Activated CD8-positive, alpha-beta T cell treated with anti-CD3 and anti-CD28 coated beads, Interleukin-2, amount 10 ng/mL, durations not matched to agents 7 days and 5 days (primary cell): ENCODE results near the gene LRRC1. TPM values are rescaled to one million over a fixed set of nuclear protein-coding genes. Genes with fewer than 3 reads are reported as not detected.

Experiments
- ATAC-seq: fragments of 150-1000 bp; cut with Tn5 transposase; one replicate; pipeline ENCODE4 v1.10.0; 2021; ENCODE audit warnings: moderate library complexity
- CTCF ChIA-PET: fragments of 350-600 bp; sonication (Branson Sonifier 250); formaldehyde crosslinking; loops from one replicate; lab custom pipeline; 2021; ENCODE audit warnings: antibody characterized with exemption; lab: Charles Lee
- POLR2A ChIA-PET: fragments of 350-600 bp; sonication (Branson Sonifier 250); formaldehyde crosslinking; loops from one replicate; lab custom pipeline; 2021; ENCODE audit warnings: antibody characterized with exemption; lab: Charles Lee
- DNase-seq: peaks from one replicate; pipeline ENCODE4 v3.0.0-alpha.2; 2020
- H3K27ac Mint-ChIP-seq: one replicate; pipeline ENCODE4 v1.8.0; 2021; ENCODE audit warnings: mild to moderate bottlenecking, mixed read lengths
- H3K27me3 Mint-ChIP-seq: one replicate; pipeline ENCODE4 v1.8.0; 2021; ENCODE audit warnings: low read depth, mixed read lengths
- H3K36me3 Mint-ChIP-seq: one replicate; pipeline ENCODE4 v1.8.0; 2021; ENCODE audit warnings: low read depth, mixed read lengths
- H3K4me1 Mint-ChIP-seq: one replicate; pipeline ENCODE4 v1.8.0; 2021; ENCODE audit warnings: low read depth, mixed read lengths
- H3K4me3 Mint-ChIP-seq: one replicate; pipeline ENCODE4 v1.8.0; 2021; ENCODE audit warnings: mild to moderate bottlenecking, mixed read lengths
- H3K9me3 Mint-ChIP-seq: one replicate; pipeline ENCODE4 v1.8.0; 2022; ENCODE audit warnings: mixed read lengths; ENCODE audit not compliant: insufficient read depth
- total RNA-seq, 2 experiments: library from RNA; stranded (reverse); gene quantifications; one replicate each; pipeline ENCODE4 v1.2.3, GENCODE V29; 2021

Gene LRRC1
- total RNA-seq, 2 experiments from 2014 or later: 3.6 to 4.2 TPM

DNA sequence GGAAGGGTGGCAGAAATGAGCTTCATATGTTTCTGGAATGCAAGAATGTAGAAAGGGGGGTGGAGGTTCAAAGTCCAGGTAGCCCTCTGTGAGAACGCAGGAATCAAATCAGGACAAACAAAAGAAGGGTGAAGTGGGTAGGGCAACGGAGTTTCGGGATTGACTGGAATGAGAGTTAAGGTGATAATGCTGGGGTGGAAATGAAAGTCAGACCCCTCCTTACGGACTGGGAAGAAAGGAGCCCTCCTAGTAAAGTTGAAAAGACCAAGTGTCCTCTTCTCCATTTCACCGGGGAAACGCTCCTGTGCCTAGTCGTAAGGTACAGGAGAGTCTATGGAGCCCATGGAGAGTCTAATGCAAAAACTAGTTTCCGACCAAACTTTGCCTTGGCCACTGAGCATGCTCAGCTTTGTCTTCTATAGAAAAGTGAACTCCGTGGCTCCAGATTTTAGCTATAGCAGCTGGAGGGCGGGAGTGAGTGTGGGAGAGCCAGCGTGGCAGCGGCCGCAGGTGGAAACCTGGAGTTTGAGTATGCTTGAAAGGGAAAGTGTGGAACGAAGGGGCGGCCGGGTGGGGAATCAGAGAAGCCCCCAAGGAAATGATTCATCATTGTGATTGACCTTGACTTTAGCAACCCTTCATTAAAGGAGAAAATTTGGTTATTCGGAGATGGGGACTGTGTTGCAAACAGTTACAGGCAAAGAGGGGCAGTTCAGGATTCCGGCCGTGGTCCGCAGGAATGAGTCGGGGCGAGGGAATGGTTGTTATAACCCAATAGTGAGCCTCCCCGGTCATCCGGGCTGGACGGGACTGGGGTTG is 1.3 kb upstream of the LRRC1 start:
- CTCF ChIA-PET: interaction anchor here (1.3 to 6.0 kb wide), 4 partner anchors 52 to 162 kb away, joined by 3 to 31 read pairs (median 15); no protein-coding TSS in a partner anchor
- peak overlapping the region; percentile 98 for H3K4me3 Mint-ChIP-seq
- H3K9me3 Mint-ChIP-seq: no peaks in the 10 kb centered on the region
- peak overlapping the region; percentile 86 for H3K27ac Mint-ChIP-seq
- ATAC-seq (no peak), DNase-seq (peak; percentile 50)
- peaks cover 3% of the 10 kb centered on the region for H3K36me3 Mint-ChIP-seq
- H3K4me1 Mint-ChIP-seq: peaks cover 27% of the 10 kb centered on the region
- H3K27me3 Mint-ChIP-seq: peaks cover 43% of the 10 kb centered on the region
- POLR2A ChIA-PET: no interaction called here

DNA sequence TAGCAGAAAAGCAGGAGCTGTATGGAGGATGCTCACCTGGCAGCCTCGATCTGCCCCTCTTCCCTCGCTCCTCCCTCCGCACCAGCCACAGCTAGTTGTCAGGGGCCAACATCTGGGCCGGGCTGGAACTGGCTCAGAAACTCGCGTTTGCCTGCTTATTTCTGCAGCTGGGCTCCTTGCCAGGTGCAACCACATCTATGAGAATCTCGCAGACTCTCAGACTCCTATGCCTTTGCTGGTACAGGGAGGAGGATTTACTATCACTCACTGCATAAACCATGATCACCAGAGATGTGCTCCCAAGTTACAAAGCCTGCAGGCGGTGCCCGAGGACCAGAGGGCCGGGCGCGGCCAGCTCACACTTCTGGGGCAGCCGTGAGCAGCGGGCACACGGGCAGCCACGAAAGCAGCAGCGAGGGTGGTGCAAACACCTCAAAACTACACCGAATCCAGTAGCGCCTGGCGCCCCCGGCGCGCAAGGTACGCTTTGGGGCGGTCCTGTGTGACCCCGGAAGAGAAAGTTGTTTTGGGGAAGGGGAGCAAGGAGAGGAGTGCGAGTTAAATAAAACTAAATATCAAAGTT is 577 bp upstream of the LRRC1 start:
- DNase-seq: peak; percentile 67
- peaks cover 45% of the 10 kb centered on the region for H3K27me3 Mint-ChIP-seq
- ATAC-seq: peak; percentile 61
- ChIA-PET CTCF (interaction anchor here (1.3 to 6.0 kb wide), 5 partner anchors 52 to 162 kb away, joined by 3 to 31 read pairs (median 10); no protein-coding TSS in a partner anchor), POLR2A (no interaction called here)
- H3K4me3 Mint-ChIP-seq: peak overlapping the region; percentile 98
- H3K36me3 Mint-ChIP-seq: peaks cover 3% of the 10 kb centered on the region
- H3K9me3 Mint-ChIP-seq: no peaks in the 10 kb centered on the region
- H3K27ac Mint-ChIP-seq: peak overlapping the region; percentile 86
- peaks cover 27% of the 10 kb centered on the region for H3K4me1 Mint-ChIP-seq

DNA sequence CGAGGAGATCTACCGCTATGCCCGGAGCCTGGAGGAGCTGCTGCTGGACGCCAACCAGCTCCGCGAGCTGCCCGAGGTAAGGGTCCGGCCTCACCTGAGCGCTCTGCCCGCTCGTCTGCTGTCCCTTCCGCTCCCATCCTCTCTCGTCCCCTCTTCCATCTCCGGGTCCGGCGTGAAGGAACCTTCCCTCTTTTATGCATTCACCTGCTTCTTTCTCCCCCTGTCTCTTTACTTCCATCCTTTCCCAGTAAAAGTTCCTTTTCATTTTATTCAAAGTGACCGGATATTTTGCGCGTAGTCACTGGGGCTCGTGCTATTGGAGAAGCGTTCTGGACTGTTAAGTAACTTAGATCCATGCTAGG is 516 bp downstream of the LRRC1 start:
- peaks cover 27% of the 10 kb centered on the region for H3K4me1 Mint-ChIP-seq
- H3K4me3 Mint-ChIP-seq: peak overlapping the region; percentile 98
- POLR2A ChIA-PET: interaction anchor here (1.0 to 1.1 kb wide), 2 partner anchors 54 to 59 kb away, joined by 3 to 4 read pairs; no protein-coding TSS in a partner anchor
- no peak for ATAC-seq
- peaks cover 3% of the 10 kb centered on the region for H3K36me3 Mint-ChIP-seq
- H3K27ac Mint-ChIP-seq: peak overlapping the region; percentile 24
- CTCF ChIA-PET: interaction anchor here (0.7 to 6.0 kb wide), 5 partner anchors 60 to 161 kb away, joined by 3 to 31 read pairs (median 5); no protein-coding TSS in a partner anchor
- no peak for DNase-seq
- peaks cover 45% of the 10 kb centered on the region for H3K27me3 Mint-ChIP-seq
- H3K9me3 Mint-ChIP-seq: no peaks in the 10 kb centered on the region

DNA sequence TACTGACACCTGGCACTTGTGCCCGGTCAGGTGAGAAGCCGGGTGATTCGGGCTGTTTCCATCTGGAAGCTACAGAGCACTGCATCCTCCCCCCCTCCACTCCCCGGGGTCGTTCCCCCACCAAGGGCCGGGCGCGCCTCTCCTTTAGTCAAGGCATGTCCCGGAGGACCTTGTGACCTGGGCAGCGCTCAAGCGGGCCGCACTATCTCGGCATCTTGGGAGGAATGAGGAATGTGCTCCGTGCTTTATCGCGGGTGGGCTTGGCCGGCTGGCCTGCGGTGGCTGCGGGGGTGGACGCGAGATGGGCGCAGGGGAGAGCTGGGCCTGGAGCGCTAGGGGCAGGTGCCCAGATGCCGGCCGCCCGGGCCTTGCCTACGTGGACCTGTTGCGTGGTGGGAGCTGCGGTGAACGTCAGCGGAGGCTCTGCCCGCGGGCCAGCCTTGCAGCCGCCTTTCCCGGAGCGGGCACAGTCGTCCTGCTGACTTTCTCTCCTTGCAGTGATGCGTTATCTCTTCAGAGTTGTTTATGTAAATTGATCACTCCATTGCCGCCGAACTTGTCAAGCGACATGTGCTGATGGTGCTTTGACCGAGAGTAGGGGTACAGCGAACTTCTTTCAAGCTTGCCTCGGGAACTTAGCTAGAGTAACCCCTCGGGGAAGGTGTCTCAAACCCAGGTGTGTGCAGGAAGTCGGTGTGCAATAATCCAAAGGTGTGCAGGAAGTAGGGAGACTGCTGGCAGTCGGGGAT is 1.1 kb downstream of the LRRC1 start:
- H3K27me3 Mint-ChIP-seq: peaks cover 44% of the 10 kb centered on the region
- peak overlapping the region; percentile 98 for H3K4me3 Mint-ChIP-seq
- ChIA-PET POLR2A (interaction anchor here (1.0 to 1.1 kb wide), 2 partner anchors 54 to 59 kb away, joined by 3 to 4 read pairs; no protein-coding TSS in a partner anchor), CTCF (interaction anchor here (5.5 to 6.0 kb wide), 2 partner anchors 60 to 66 kb away, joined by 20 to 31 read pairs; no protein-coding TSS in a partner anchor)
- peaks cover 27% of the 10 kb centered on the region for H3K4me1 Mint-ChIP-seq
- no peak overlapping the region for H3K27ac Mint-ChIP-seq
- H3K9me3 Mint-ChIP-seq: no peaks in the 10 kb centered on the region
- H3K36me3 Mint-ChIP-seq: peaks cover 3% of the 10 kb centered on the region
- ATAC-seq: no peak
- no peak for DNase-seq

DNA sequence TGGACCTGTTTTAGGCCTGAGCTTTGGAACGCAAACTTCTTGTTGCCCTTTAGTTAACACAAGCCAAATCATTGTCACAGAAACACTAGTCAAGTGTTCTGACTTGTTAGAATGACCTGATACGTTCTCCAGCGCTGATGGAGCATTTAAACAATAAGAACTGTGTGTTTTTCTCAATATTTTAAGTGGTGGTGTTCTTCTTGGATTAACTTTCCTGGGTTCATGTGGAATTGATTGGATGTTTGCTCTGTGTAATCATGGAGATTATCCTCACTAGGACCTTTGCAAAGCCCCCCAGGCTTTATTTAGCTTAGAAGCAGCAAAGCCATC is 1.6 kb downstream of the LRRC1 start:
- H3K9me3 Mint-ChIP-seq: no peaks in the 10 kb centered on the region
- ATAC-seq (no peak), DNase-seq (no peak)
- H3K4me1 Mint-ChIP-seq: peaks cover 27% of the 10 kb centered on the region
- no peak overlapping the region for H3K27ac Mint-ChIP-seq
- H3K36me3 Mint-ChIP-seq: peaks cover 3% of the 10 kb centered on the region
- H3K27me3 Mint-ChIP-seq: peaks cover 43% of the 10 kb centered on the region
- CTCF ChIA-PET: interaction anchor here (5.5 to 6.0 kb wide), 2 partner anchors 61 to 67 kb away, joined by 20 to 31 read pairs; no protein-coding TSS in a partner anchor
- H3K4me3 Mint-ChIP-seq: peak overlapping the region; percentile 98
- POLR2A ChIA-PET: interaction anchor here (0.7 kb wide), 1 partner anchor 152 kb away, joined by 3 read pairs; no protein-coding TSS in a partner anchor

DNA sequence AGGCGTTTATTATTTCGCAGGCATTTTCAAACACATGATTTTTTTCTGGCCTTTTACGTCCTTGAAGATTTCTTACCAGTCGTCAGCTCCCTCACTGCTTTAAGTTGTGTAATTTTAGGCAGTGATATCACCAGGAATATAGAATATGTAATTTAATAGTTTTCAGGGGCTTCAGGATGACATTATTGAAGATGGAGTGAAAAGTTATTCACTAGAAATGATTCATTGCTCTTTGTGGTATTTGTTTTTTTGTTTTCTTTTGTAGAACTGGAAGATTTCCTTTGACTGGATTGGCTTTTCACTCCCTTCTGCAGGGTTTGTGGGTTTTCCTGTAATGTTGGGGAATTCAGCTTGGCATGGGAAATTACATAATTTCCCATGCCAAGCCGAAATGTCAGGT is 2.0 kb downstream of the LRRC1 start:
- DNase-seq (no peak), ATAC-seq (no peak)
- peaks cover 3% of the 10 kb centered on the region for H3K36me3 Mint-ChIP-seq
- H3K4me3 Mint-ChIP-seq: no peak overlapping the region
- no peaks in the 10 kb centered on the region for H3K9me3 Mint-ChIP-seq
- no peak overlapping the region for H3K27ac Mint-ChIP-seq
- CTCF ChIA-PET: interaction anchor here (5.5 to 6.0 kb wide), 2 partner anchors 61 to 67 kb away, joined by 20 to 31 read pairs; no protein-coding TSS in a partner anchor
- peaks cover 41% of the 10 kb centered on the region for H3K27me3 Mint-ChIP-seq
- POLR2A ChIA-PET: interaction anchor here (0.7 kb wide), 1 partner anchor 152 kb away, joined by 3 read pairs; no protein-coding TSS in a partner anchor
- peaks cover 27% of the 10 kb centered on the region for H3K4me1 Mint-ChIP-seq

DNA sequence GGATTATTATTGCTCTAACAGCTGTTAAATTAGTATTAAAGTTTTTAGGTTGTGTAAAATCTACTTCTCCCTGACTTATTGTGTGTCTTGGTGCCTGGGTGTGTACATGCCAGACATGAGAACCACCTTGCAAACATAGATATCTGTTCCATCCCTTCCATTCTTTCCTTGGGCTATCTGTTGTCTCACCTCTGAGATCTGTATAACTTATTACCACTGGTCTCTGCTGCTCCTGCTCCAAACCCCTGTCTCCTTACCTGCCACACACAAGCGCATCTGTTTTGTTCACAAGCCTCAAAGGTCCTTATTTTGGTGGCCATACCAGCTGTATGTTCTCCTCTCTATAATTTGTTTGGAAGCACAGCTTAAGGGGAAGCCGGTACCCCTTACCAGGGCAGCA is 2.5 kb downstream of the LRRC1 start:
- peaks cover 3% of the 10 kb centered on the region for H3K36me3 Mint-ChIP-seq
- ATAC-seq (no peak), DNase-seq (no peak)
- peaks cover 27% of the 10 kb centered on the region for H3K4me1 Mint-ChIP-seq
- H3K27me3 Mint-ChIP-seq: peaks cover 38% of the 10 kb centered on the region
- POLR2A ChIA-PET: no interaction called here
- H3K27ac Mint-ChIP-seq: no peak overlapping the region
- no peak overlapping the region for H3K4me3 Mint-ChIP-seq
- CTCF ChIA-PET: interaction anchor here (6.0 kb wide), 1 partner anchor 67 kb away, joined by 31 read pairs; no protein-coding TSS in a partner anchor
- H3K9me3 Mint-ChIP-seq: no peaks in the 10 kb centered on the region

DNA sequence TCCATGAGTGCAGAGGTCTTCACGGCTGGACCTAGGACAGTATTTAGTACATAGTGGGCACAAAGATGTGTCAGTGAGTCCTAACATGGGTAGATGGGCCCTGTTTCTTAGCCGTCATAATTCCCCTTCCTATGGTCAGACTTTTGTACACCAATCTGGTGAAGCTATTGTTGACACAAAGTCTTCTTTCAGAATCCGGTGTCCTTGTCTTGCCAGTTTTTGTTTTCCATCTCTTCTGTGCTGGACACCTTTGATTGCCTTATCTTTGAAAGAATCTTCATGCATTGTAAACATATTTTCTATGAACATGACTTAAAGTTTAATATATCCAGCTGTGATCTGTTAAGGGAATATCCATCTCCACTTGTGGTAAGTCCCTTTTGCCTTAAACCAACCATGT is 4.5 kb downstream of the LRRC1 start:
- POLR2A ChIA-PET: no interaction called here
- H3K4me3 Mint-ChIP-seq: no peak overlapping the region
- H3K9me3 Mint-ChIP-seq: no peaks in the 10 kb centered on the region
- CTCF ChIA-PET: interaction anchor here (1.3 kb wide), 1 partner anchor 9 kb away, joined by 4 read pairs; no protein-coding TSS in a partner anchor
- peaks cover 3% of the 10 kb centered on the region for H3K36me3 Mint-ChIP-seq
- H3K4me1 Mint-ChIP-seq: peaks cover 12% of the 10 kb centered on the region
- H3K27ac Mint-ChIP-seq: no peak overlapping the region
- ATAC-seq: no peak
- no peak for DNase-seq
- H3K27me3 Mint-ChIP-seq: peaks cover 27% of the 10 kb centered on the region

DNA sequence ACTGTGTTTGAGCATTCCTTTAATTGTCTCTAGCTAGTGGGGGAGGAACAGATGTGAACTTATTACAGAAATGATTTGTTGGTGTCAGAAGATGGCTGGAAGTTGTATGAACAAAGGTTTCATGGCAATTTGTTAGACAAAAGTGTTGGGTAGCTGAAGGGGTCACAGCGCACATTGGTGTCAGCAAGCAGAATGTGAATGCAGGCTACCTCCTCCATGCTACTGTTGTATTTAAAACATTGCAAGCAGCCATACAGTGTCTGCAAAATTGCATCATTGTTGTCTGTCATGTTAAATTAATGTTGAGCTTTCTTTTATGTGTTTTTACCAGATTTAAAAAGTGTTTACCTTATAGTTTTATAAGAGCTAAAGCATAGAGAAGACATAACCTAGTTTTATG is 6.2 kb downstream of the LRRC1 start:
- no peaks in the 10 kb centered on the region for H3K9me3 Mint-ChIP-seq
- ChIA-PET CTCF (no interaction called here), POLR2A (no interaction called here)
- no peak overlapping the region for H3K4me3 Mint-ChIP-seq
- H3K27ac Mint-ChIP-seq: no peak overlapping the region
- peaks cover 20% of the 10 kb centered on the region for H3K27me3 Mint-ChIP-seq
- peaks cover 12% of the 10 kb centered on the region for H3K4me1 Mint-ChIP-seq
- DNase-seq: no peak
- H3K36me3 Mint-ChIP-seq: peaks cover 2% of the 10 kb centered on the region
- ATAC-seq: no peak

DNA sequence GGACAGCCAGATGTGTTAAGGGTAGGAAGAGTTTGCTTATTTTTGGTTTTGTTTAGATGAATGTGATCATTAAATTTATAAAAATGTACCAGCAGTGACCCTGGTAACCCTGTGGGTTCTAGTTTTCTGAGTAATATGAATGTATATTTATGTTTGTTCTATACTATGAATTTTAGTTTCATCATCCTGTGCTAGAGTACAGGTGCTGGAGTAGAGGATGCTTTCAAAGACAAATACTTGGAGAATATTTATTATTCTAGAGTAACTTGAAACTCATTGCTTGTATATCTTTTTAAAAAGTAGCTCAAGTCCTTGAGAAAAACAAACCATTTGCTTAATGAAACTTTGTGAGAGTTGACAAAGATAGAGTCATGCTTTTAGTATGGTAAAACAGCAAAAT is 7.8 kb downstream of the LRRC1 start:
- H3K36me3 Mint-ChIP-seq: no peaks in the 10 kb centered on the region
- H3K4me3 Mint-ChIP-seq: no peak overlapping the region
- peaks cover 8% of the 10 kb centered on the region for H3K4me1 Mint-ChIP-seq
- no peaks in the 10 kb centered on the region for H3K9me3 Mint-ChIP-seq
- POLR2A ChIA-PET: no interaction called here
- CTCF ChIA-PET: no interaction called here
- DNase-seq (no peak), ATAC-seq (no peak)
- H3K27me3 Mint-ChIP-seq: peaks cover 8% of the 10 kb centered on the region
- H3K27ac Mint-ChIP-seq: no peak overlapping the region

DNA sequence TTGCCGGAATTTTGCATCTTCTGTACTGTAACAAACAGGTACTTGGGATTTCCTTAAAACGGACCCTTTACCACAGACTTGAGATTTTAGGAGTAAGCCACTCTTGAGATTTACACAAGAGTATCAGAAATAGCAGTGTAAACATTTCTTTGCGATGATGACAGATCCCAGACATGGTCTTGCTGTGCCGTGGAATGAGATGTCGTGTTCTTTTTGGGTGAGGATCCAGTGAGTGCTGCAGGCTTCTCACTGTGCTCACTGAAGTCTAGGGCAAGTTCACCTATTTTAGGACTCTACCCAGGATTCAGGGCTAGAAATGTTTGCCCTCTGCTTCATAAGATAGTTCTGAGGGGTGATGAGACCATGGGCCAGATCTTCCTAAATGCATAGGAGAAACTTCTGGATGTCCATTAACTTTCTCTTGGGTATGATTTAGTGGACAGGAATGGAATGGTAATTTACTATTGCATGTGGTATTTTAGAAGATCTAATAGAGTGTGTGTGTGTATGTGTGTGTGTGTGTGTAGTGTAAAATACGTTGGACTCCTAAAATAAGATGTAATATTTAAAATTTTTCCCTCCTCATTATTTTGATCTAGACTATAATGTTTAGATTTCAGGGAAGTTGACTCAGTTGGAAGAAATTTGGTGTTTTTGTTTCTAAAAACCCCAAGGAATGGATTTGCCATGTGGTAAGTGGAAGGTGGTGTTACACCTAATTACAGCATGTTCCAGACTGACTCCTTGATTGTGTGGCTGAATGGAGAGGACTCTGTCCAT is 8.5 kb downstream of the LRRC1 start:
- ATAC-seq (no peak), DNase-seq (no peak)
- ChIA-PET POLR2A (no interaction called here), CTCF (no interaction called here)
- H3K9me3 Mint-ChIP-seq: no peaks in the 10 kb centered on the region
- H3K27ac Mint-ChIP-seq: no peak overlapping the region
- peaks cover 8% of the 10 kb centered on the region for H3K4me1 Mint-ChIP-seq
- no peaks in the 10 kb centered on the region for H3K36me3 Mint-ChIP-seq
- H3K27me3 Mint-ChIP-seq: peaks cover 4% of the 10 kb centered on the region
- H3K4me3 Mint-ChIP-seq: no peak overlapping the region
